Motor neuron (in vitro differentiated cells): ENCODE results near the gene LOC101059915. TPM values are rescaled to one million over a fixed set of nuclear protein-coding genes. Genes with fewer than 3 reads are reported as not detected.
"Not testable (repeated sequence)": the region's sequence is repeated elsewhere in the genome, so short reads cannot be mapped to it uniquely, and the experiment has no call there.

Source experiments
- ATAC-seq, 8 experiments: fragments of 200-7000 bp; cut with Tn5 transposase; replicated peaks in 6 of 8; 2 replicates each; pipeline ENCODE4 v1.8.0; 2021; ENCODE audit warnings: mild to moderate bottlenecking in 8 of 8, moderate library complexity in 8 of 8
- H3K27ac ChIP-seq, 2 donors: fragments of 250-450 bp; sonication (Bioruptor Pico); 2 replicates each; pipeline ENCODE4 v1.9.0; 2021; ENCODE audit warnings: antibody characterized with exemption in 2 of 2, mild to moderate bottlenecking in 2 of 2, moderate library complexity in 1 of 2
- H3K4me1 ChIP-seq, 2 donors: fragments of 250-450 bp; sonication (Bioruptor Pico); replicated peaks in 1 of 2; 2 replicates each; pipeline ENCODE4 v1.6.1; 2021; ENCODE audit warnings: antibody characterized with exemption in 2 of 2, mild to moderate bottlenecking in 2 of 2, moderate library complexity in 1 of 2
- H3K4me3 ChIP-seq, 5 donors: fragments of 250-450 bp; sonication (Bioruptor Pico); 2 replicates each; pipeline ENCODE4 v1.9.0; 2021; ENCODE audit warnings: antibody characterized with exemption in 5 of 5, mild to moderate bottlenecking in 5 of 5, moderate library complexity in 4 of 5
- WGBS, 10 experiments: fragments of 450-650 bp; shearing (Covaris generic); methylation state at CpG; one replicate each; pipeline ENCODE4 v1.0.0; 2022; 5-methylcytosine and 5-hydroxymethylcytosine counted together
- in situ Hi-C, 9 experiments: fragments of 400-800 bp; cut with MboI; loops; one replicate each; pipeline ENCODE4 v1.15.0; 2021; ENCODE audit warnings: low sequenced_read_pairs in 9 of 9, low pct_unique_long_range_greater_than_20kb in 2 of 9; ENCODE audit not compliant: unreplicated experiment in 9 of 9
- total RNA-seq, 8 experiments: library from RNA; unstranded; fragments of 300-600 nt; gene quantifications; 2 replicates each; pipeline versions ENCODE4 v1.2.3 to v1.2.4, GENCODE V29; 2022

The LOC101059915 gene

DNA sequence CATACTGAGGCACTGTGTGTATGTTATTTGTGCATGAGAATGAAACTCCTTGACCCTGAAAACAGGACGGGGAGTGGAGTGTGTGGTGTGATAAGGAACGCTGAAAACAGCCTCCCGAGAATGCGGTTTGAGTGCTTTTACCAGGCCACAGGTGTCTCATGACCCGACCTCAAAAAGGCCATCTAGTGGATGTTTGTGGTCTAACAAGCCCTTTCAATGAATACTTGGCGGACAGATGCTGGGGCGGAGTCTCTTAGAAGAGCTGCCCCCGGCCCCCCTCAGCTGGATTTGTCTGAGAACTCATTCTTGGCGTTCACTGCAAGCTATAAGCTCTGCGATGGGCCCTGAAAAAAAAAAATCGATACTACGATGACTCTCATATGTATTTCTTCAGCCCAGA is 35.5 kb downstream of the LOC101059915 start:
- H3K4me1 ChIP-seq, H3K27ac ChIP-seq, ATAC-seq, H3K4me3 ChIP-seq, in situ Hi-C loops: not testable (repeated sequence)
- no CpG with 5 or more reads among the region's 12 CpGs for WGBS, 10 experiments

DNA sequence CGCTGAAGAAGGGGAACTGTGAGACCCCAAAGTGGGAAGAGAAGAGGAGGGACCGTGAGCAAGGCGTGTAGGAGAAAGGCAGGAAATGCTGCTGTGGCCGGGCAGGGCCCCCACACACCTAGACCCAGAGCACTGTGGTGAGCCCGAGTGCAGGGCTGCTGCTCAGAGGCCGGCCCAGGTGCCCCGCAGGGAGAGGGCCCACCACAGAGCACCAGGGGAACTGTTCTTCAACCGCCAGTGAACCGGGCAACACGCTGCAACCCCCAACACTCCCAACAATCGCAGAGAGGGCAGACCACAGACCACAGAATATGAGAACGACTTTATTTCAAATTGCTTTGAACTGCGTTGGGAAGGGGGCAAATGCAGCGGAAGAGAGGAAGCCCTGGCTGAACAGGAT is 46.7 kb downstream of the LOC101059915 start:
- H3K4me1 ChIP-seq, in situ Hi-C loops, H3K4me3 ChIP-seq, ATAC-seq, H3K27ac ChIP-seq: not testable (repeated sequence)
- WGBS, 10 experiments, result no CpG with 5 or more reads among the region's 14 CpGs

DNA sequence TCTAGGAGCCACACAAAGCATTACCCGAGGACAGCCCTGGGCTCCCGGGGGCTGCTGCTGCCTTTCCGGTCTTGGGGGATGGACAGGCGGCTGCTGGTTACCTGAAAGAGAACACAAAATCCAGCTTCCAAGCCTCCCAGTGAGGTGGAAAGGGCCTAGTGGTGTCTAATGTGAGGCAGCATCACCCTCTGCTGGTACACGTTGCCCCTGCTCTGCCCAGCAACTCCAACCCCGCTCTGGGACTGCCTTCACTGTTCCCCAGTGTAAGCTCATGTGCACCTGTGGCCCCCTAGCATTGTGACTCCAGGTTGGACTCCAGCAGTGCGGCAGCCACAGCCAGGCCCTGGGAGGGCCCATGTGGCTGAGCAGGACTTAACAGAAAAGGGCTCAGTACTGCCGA is 48.2 kb downstream of the LOC101059915 start:
- in situ Hi-C loops, H3K4me1 ChIP-seq, ATAC-seq, H3K4me3 ChIP-seq, H3K27ac ChIP-seq: not testable (repeated sequence)
- WGBS, 10 experiments, result no CpG with 5 or more reads among the region's 8 CpGs

DNA sequence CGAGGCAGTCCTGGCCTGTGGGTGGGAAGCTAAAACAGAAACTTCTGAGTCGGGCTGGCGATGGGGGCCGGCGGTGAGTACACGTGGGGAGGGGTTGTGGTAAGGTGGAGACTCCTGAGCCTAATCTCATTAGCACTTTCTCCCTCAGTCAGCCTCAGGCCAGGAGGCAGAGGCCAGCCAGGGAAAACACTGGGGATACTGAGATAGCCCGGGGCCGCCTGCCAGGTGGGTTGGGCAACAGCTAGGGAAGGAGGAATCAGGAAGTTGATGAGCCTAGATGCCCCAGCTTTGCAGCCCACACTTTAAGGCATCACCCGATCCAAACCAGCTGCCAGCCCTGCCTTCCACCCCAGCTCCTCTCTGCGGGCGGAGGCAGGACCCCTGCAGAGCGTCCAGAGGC is 49.0 kb downstream of the LOC101059915 start:
- WGBS, 10 experiments, result no CpG with 5 or more reads among the region's 12 CpGs
- ATAC-seq, H3K27ac ChIP-seq, H3K4me1 ChIP-seq, in situ Hi-C loops, H3K4me3 ChIP-seq: not testable (repeated sequence)

DNA sequence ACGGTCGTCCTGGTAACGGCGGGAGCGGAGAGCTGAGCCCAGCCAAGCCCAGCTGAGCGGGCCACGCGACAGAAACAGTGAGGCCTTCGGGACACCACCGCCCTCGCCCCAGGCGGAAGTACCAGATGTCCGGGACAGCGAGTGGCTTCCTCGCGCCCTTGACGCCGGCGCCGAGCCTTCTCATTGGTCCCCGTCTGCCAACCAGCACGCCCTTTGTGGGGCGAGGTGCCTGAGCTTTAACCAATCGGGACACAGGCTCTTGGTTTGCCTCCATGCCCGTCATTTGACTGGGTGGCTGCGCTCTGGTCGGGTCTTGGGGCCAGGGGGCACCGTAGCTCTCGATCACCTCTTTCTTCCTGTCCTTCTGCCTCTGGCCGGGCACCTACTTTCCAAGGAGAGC is 50.8 kb downstream of the LOC101059915 start, which contains the start of gene CXorf49:
Gene CXorf49, minus strand, starts transcription at position 101 of the 400 bp plus-strand sequence. CDS start 134 bp downstream, outside the sequence.
- H3K4me1 ChIP-seq, H3K27ac ChIP-seq, in situ Hi-C loops, ATAC-seq, H3K4me3 ChIP-seq: not testable (repeated sequence)
- WGBS, 10 experiments, result no CpG with 5 or more reads among the region's 30 CpGs

DNA sequence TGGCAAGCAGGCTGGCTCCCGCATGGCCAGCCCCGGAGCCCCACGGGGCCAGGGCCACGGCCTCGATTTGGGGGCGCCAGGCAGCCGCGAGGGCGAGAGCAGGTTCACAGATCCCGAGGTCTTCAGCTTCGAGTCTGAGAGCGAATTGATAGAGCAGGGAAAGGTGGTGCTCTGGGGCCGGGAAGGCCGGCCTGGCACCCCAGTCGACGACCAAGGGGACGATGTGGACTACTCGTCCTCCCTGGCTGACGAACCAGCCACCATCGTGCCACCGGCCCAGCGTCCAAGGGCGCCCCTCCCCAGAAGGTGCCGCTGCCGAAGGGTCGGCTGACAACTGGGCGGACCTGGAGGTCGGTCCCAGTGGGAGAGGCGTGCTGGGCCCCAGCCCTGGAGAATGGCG is 51.8 kb downstream of the LOC101059915 start:
- H3K4me3 ChIP-seq, H3K27ac ChIP-seq, in situ Hi-C loops, H3K4me1 ChIP-seq, ATAC-seq: not testable (repeated sequence)
- no CpG with 5 or more reads among the region's 30 CpGs for WGBS, 10 experiments

DNA sequence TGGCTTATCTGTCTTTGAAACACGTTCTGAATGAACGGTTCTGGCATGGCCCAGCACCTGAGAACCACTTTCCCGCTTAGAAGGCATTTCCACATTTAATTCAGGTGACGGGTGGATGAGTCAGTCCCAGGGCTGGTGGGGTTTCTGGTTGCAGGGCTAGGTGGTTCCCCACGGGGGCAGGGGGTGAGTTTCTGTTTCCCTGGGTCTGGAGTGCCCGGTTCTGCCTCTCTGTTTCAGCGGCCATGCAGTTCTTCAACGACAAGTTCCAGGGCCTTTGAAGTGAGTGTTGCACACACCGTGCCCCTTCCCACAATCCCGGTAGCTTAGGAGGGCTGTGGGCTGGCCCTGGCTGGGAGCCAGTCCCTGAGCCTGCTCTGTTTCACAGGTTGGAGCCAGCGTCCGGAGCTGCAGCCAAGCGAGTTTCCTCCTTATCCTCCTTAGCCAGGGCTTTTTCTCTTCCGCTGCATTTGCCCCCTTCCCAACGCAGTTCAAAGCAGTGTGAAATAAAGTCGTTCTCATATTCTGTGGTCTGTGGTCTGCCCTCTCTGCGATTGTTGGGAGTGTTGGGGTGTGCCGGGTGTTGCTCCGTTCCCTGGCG is 53.0 kb downstream of the LOC101059915 start:
- in situ Hi-C loops, H3K4me1 ChIP-seq, H3K4me3 ChIP-seq, H3K27ac ChIP-seq, ATAC-seq: not testable (repeated sequence)
- no CpG with 5 or more reads among the region's 20 CpGs for WGBS, 10 experiments

Other genes starting within 250 kb of the LOC101059915 start
- gene OGT, start 134.4 kb upstream of the LOC101059915 start, total RNA-seq, result 100 to 1,000 TPM in 4 of 8 experiments, 10 to 100 TPM in 4; 52.6 to 285 (median 97.7) TPM
- gene GCNA, start 89.1 kb upstream of the LOC101059915 start, total RNA-seq, result 1 to 10 TPM in 7 of 8 experiments, under 1 TPM in 1; 0.98 to 4.5 (median 2.8) TPM
- 1 to 10 TPM in 1 of 8 experiments, under 1 TPM in 5, not detected in 2; 0.05 to 1.4 (median 0.32) TPM for gene CXCR3, start 49.0 kb upstream of the LOC101059915 start, total RNA-seq
- gene CXorf49, start 50.7 kb downstream of the LOC101059915 start, total RNA-seq, result under 1 TPM in 1 of 8 experiments, not detected in 7; 0.19 TPM
- gene CXorf49B, start 95.8 kb downstream of the LOC101059915 start, total RNA-seq, result under 1 TPM in 1 of 8 experiments, not detected in 7; 0.19 TPM
- 1 to 10 TPM in 5 of 8 experiments, under 1 TPM in 3; 0.13 to 5.0 (median 1.3) TPM for gene NHSL2, start 243.3 kb downstream of the LOC101059915 start, total RNA-seq